Endothelial cell of umbilical vein (primary cell): ENCODE data around the gene RALGAPA1. TPM values are rescaled to one million over a fixed set of nuclear protein-coding genes. Genes with fewer than 3 reads are reported as not detected.

Experiments used
- BruUV-seq: library from RNA; stranded (reverse); fragments of 400-500 nt; replicated peaks from 2 replicates; lab custom pipeline; 2021; lab: Mats Ljungman, UMichigan
- CTCF ChIA-PET: fragments of 300-600, 350-600 bp; sonication (Branson Sonifier 250); formaldehyde crosslinking; loops from one replicate; lab custom pipeline; 2021; ENCODE audit warnings: antibody characterized with exemption, inconsistent platforms; lab: Charles Lee
- POLR2A ChIA-PET: fragments of 300-600, 350-600 bp; sonication (Branson Sonifier 250); formaldehyde crosslinking; loops from one replicate; lab custom pipeline; 2021; ENCODE audit warnings: antibody characterized with exemption, inconsistent platforms; lab: Charles Lee
- DNase-seq: peaks from one replicate; pipeline ENCODE4 v3.0.0-alpha.2; 2011; ENCODE audit warnings: low read depth, low spot score
- FAIRE-seq: peaks from 2 replicates; lab custom pipeline; 2011; peaks lifted over from hg19 to GRCh38; lab: Jason Lieb, UNC
- H2AFZ ChIP-seq: 2 replicates; pipeline ENCODE4 v1.6.0; 2012; ENCODE audit warnings: low read depth, low read length, control low read depth, inconsistent platforms
- H3K27ac ChIP-seq: 2 replicates; pipeline ENCODE4 v1.5.1; 2011; ENCODE audit warnings: low read depth, mild to moderate bottlenecking, control low read depth, low read length, moderate library complexity; ENCODE audit not compliant: insufficient read depth
- H3K27me3 ChIP-seq, 2 experiments: 2 replicates each; pipeline versions ENCODE4 v1.6.0 to v1.6.1; 2011; ENCODE audit warnings: low read length in 2 of 2, mixed read lengths in 1 of 2; ENCODE audit not compliant: control insufficient read depth in 2 of 2, insufficient read depth in 2 of 2
- H3K36me3 ChIP-seq, 2 experiments: 2 replicates in 1 of 2; 3 replicates in 1 of 2; pipeline ENCODE4 v1.5.1; 2011; ENCODE audit warnings: low read length in 2 of 2, mild to moderate bottlenecking in 1 of 2, moderate library complexity in 1 of 2; ENCODE audit not compliant: control insufficient read depth in 2 of 2, insufficient read depth in 2 of 2; ENCODE audit errors: extremely low read depth in 1 of 2
- H3K4me1 ChIP-seq: 3 replicates; pipeline ENCODE4 v1.5.1; 2011; ENCODE audit warnings: mild to moderate bottlenecking, low read length; ENCODE audit not compliant: control insufficient read depth, insufficient read depth; ENCODE audit errors: extremely low read depth
- H3K4me2 ChIP-seq: 2 replicates; pipeline ENCODE4 v1.6.1; 2011; ENCODE audit warnings: low read length, control low read depth, mixed read lengths; ENCODE audit not compliant: insufficient read depth
- H3K4me3 ChIP-seq, 3 experiments: fragments of 200-600 bp in 1 of 3; sonication (generic), shearing (Covaris generic) in 1 of 3; replicated peaks in 1 of 3; 2 replicates each; pipeline ENCODE4 v1.5.1; 2011 to 2016; ENCODE audit warnings: control low read depth in 3 of 3, low read length in 3 of 3, mild to moderate bottlenecking in 2 of 3, inconsistent platforms in 1 of 3, low read depth in 1 of 3, moderate library complexity in 1 of 3; ENCODE audit not compliant: insufficient read depth in 1 of 3
- H3K79me2 ChIP-seq: 2 replicates; pipeline ENCODE4 v1.6.0; 2012; ENCODE audit warnings: low read length, inconsistent platforms; ENCODE audit not compliant: control insufficient read depth, insufficient read depth
- H3K9ac ChIP-seq: replicated peaks from 2 replicates; pipeline ENCODE3; 2011; ENCODE audit warnings: low read length, control low read depth; ENCODE audit not compliant: insufficient read depth; ENCODE audit errors: extremely low read depth
- H3K9me1 ChIP-seq: replicated peaks from 3 replicates; pipeline ENCODE4 v1.6.0; 2011; ENCODE audit warnings: mild to moderate bottlenecking, low read length; ENCODE audit not compliant: control insufficient read depth, insufficient read depth; ENCODE audit errors: extremely low read depth
- H3K9me3 ChIP-seq: replicated peaks from 2 replicates; pipeline ENCODE4 v1.5.1; 2012; ENCODE audit warnings: low read length, inconsistent platforms; ENCODE audit not compliant: control insufficient read depth, insufficient read depth
- H4K20me1 ChIP-seq: replicated peaks from 2 replicates; pipeline ENCODE3; 2011; ENCODE audit warnings: mild to moderate bottlenecking, low read length; ENCODE audit not compliant: control insufficient read depth, insufficient read depth; ENCODE audit errors: extremely low read depth
- EZH2 ChIP-seq: IDR thresholded peaks from 2 replicates; pipeline ENCODE4 v1.6.1; 2012; ENCODE audit warnings: borderline replicate concordance, low read depth, mild to moderate bottlenecking, moderate library complexity, low read length, inconsistent platforms; ENCODE audit not compliant: severe bottlenecking
- FOS ChIP-seq: IDR thresholded peaks from 2 replicates; pipeline ENCODE4 v1.6.1; 2011; ENCODE audit warnings: mild to moderate bottlenecking, low read length, moderate library complexity, borderline replicate concordance; ENCODE audit not compliant: insufficient read depth
- GATA2 ChIP-seq: IDR thresholded peaks from 2 replicates; pipeline ENCODE4 v1.7.0; 2011; ENCODE audit warnings: low read depth, mild to moderate bottlenecking, moderate library complexity, mixed read lengths, low read length; ENCODE audit not compliant: insufficient read length, insufficient read depth
- JUN ChIP-seq: IDR thresholded peaks from 2 replicates; pipeline ENCODE4 v1.6.1; 2011; ENCODE audit warnings: borderline replicate concordance, low read depth; ENCODE audit not compliant: insufficient read length, insufficient read depth
- MYC ChIP-seq: IDR thresholded peaks from one replicate; pipeline ENCODE4 v1.6.1; 2011; ENCODE audit warnings: mild to moderate bottlenecking, low read depth, low read length
- POLR2A ChIP-seq: IDR thresholded peaks from 2 replicates; pipeline ENCODE4 v1.6.1; 2012; ENCODE audit warnings: low read depth, mild to moderate bottlenecking, control low read depth, low read length
- POLR2AphosphoS5 ChIP-seq: IDR thresholded peaks from 2 replicates; pipeline ENCODE4 v1.6.1; 2012; ENCODE audit warnings: low read depth, mild to moderate bottlenecking, control low read depth, low read length, moderate library complexity; ENCODE audit not compliant: insufficient read depth
- dilution Hi-C: fragments of 300-500 bp; cut with MboI; formaldehyde crosslinking; loops from one replicate; pipeline ENCODE4 v1.15.0; 2019; ENCODE audit warnings: low sequenced_read_pairs; ENCODE audit not compliant: extremely low pct_ligation_motif_present
- intact Hi-C: fragments of 100-400 bp; cut with micrococcal nuclease; formaldehyde crosslinking; loops from one replicate; pipeline ENCODE4 v1.10.0; 2022
- polyA plus RNA-seq, 4 experiments: library from polyadenylated mRNA; depleted of rRNA in 3 of 4; stranded (reverse) in 3 of 4; unstranded in 1 of 4; fragments of >200 nt; gene quantifications; 2 replicates each; pipeline versions ENCODE4 v1.2.1 to v1.2.3, GENCODE V29; 2011 to 2012; ENCODE audit warnings: missing spikeins in 1 of 4
- total RNA-seq: library from RNA; stranded (reverse); gene quantifications from 2 replicates; pipeline ENCODE4 v1.2.3, GENCODE V29; 2021
- TF ChIP-seq, protein P1 (sequence below), 2 donors: IDR thresholded peaks; 1 replicate in 1 of 2; 2 replicates in 1 of 2; pipeline ENCODE4 v1.5.1; 2011; ENCODE audit warnings: low read length in 2 of 2, mild to moderate bottlenecking in 2 of 2, moderate library complexity in 2 of 2, control low read depth in 1 of 2, inconsistent platforms in 1 of 2, low read depth in 1 of 2; ENCODE audit not compliant: insufficient read depth in 1 of 2; ENCODE audit errors: extremely low read depth in 1 of 2
- TF ChIP-seq, protein P2 (sequence below): IDR thresholded peaks from 2 replicates; pipeline ENCODE4 v1.6.1; 2011; ENCODE audit not compliant: insufficient read depth, insufficient read length

RALGAPA1 gene
- total and polyA plus RNA-seq, 2 donors (not counting 3 experiments of a cell fraction or from before 2014, with no cell fraction given), result 6.1 to 30.9 TPM

DNA sequence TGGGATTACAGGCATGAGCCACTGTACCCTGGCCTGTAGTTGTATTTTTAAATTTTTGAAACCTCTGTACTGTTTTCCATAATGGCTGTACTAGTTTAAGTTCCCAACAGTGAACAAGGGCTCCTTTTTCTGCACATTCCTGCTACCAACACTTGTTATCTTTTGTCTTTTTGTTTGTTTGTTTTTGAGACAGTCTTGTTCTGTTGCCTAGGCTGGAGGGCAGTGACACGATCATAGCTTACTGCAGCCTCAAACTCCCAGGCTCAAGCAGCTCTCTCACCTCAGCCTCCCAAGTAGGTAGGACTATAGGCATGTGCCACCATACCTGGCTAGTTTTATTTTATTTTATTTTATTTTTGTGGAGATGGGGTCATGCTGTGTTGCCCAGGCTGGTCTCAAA is 40.0 kb upstream of the RALGAPA1 start:
- no peaks in the 10 kb centered on the region for H3K9me1 ChIP-seq
- no TSS peak for BruUV-seq
- no peak overlapping the region for H2AFZ ChIP-seq
- H3K4me2 ChIP-seq, result no peak overlapping the region
- H3K4me3 ChIP-seq, result no peak overlapping the region
- no peak for DNase-seq
- H3K79me2 ChIP-seq, result no peaks in the 10 kb centered on the region
- no peaks in the 10 kb centered on the region for H3K4me1 ChIP-seq
- no peak overlapping the region for H3K27ac ChIP-seq
- intact Hi-C loops, result no loop called here
- FAIRE-seq, result no peak
- H3K9me3 ChIP-seq, result no peaks in the 10 kb centered on the region
- POLR2A ChIA-PET, result no interaction called here
- peaks cover 0 to 4% of the 10 kb centered on the region in 2 experiments for H3K36me3 ChIP-seq
- H3K9ac ChIP-seq, result no peak overlapping the region
- CTCF ChIA-PET, result no interaction called here
- H4K20me1 ChIP-seq, result no peaks in the 10 kb centered on the region
- dilution Hi-C loops, result no loop called here
- no peaks in the 10 kb centered on the region for H3K27me3 ChIP-seq
- TF ChIP-seq MYC (no peak), FOS (no peak), POLR2A (no peak), EZH2 (no peak), POLR2AphosphoS5 (no peak), JUN (no peak), GATA2 (no peak)
- TF ChIP-seq, protein P1, sequence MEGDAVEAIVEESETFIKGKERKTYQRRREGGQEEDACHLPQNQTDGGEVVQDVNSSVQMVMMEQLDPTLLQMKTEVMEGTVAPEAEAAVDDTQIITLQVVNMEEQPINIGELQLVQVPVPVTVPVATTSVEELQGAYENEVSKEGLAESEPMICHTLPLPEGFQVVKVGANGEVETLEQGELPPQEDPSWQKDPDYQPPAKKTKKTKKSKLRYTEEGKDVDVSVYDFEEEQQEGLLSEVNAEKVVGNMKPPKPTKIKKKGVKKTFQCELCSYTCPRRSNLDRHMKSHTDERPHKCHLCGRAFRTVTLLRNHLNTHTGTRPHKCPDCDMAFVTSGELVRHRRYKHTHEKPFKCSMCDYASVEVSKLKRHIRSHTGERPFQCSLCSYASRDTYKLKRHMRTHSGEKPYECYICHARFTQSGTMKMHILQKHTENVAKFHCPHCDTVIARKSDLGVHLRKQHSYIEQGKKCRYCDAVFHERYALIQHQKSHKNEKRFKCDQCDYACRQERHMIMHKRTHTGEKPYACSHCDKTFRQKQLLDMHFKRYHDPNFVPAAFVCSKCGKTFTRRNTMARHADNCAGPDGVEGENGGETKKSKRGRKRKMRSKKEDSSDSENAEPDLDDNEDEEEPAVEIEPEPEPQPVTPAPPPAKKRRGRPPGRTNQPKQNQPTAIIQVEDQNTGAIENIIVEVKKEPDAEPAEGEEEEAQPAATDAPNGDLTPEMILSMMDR (IDR thresholded peaks at IDR 0.05; ENCODE audit: extremely low read depth in 1 of 2, insufficient read depth in 1 of 2, low read depth in 1 of 2, low read length in 2 of 2), result no peak
- TF ChIP-seq, protein P2, sequence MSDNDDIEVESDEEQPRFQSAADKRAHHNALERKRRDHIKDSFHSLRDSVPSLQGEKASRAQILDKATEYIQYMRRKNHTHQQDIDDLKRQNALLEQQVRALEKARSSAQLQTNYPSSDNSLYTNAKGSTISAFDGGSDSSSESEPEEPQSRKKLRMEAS, result no peak
